ENCODE measurements around the gene ISYNA1.

ISYNA1 gene

GRCh38 chr19:18466354-18466753 is 28.4 kb upstream of the ISYNA1 start:
- no peak for DNase-seq

GRCh38 chr19:18465964-18466339 is 28.0 kb upstream of the ISYNA1 start:
- DNase-seq = no peak

- no peak for DNase-seq
These were observed 27.5 kb upstream of the ISYNA1 start for GRCh38 chr19:18465214-18465963.

- DNase-seq = no peak
These were observed 26.7 kb upstream of the ISYNA1 start for GRCh38 chr19:18464646-18465045.

GRCh38 chr19:18461471-18461870 is 23.5 kb upstream of the ISYNA1 start:
- DNase-seq = no peak

GRCh38 chr19:18460900-18461299 is 23.0 kb upstream of the ISYNA1 start:
- DNase-seq = no peak

GRCh38 chr19:18457483-18458331 is 19.8 kb upstream of the ISYNA1 start:
- DNase-seq = no peak

- no peak for DNase-seq
These were observed 19.0 kb upstream of the ISYNA1 start for GRCh38 chr19:18456974-18457373.

- DNase-seq = no peak
These were observed 18.3 kb upstream of the ISYNA1 start for GRCh38 chr19:18456279-18456678.

GRCh38 chr19:18453269-18454024 is 15.5 kb upstream of the ISYNA1 start:
- no peak for DNase-seq

GRCh38 chr19:18452386-18452785 is 14.5 kb upstream of the ISYNA1 start:
- DNase-seq = no peak

- peak; percentile 75 for DNase-seq
These were observed 13.3 kb upstream of the ISYNA1 start for GRCh38 chr19:18450931-18451836.

GRCh38 chr19:18450021-18450930 is 12.3 kb upstream of the ISYNA1 start:
- no peak for DNase-seq

- no peak for DNase-seq
These were observed 11.6 kb upstream of the ISYNA1 start for GRCh38 chr19:18449552-18449951.

- DNase-seq = no peak
These were observed 9.0 kb upstream of the ISYNA1 start for GRCh38 chr19:18446811-18447359.

- no peak for DNase-seq
These were observed 8.3 kb upstream of the ISYNA1 start for GRCh38 chr19:18446145-18446810.

- DNase-seq = no peak
These were observed 7.5 kb upstream of the ISYNA1 start for GRCh38 chr19:18445262-18445948.

- no peak for DNase-seq
These were observed 6.6 kb upstream of the ISYNA1 start for GRCh38 chr19:18444513-18444912.

GRCh38 chr19:18443831-18444230 is 5.9 kb upstream of the ISYNA1 start:
- no peak for DNase-seq

- DNase-seq = no peak
These were observed 5.5 kb upstream of the ISYNA1 start for GRCh38 chr19:18443406-18443805.

Measured in hematopoietic multipotent progenitor cell treated with erythropoietin and hydrocortisone succinate and interleukin-3 and kit ligand, for 8 days (in vitro differentiated cells).